Upper lobe of left lung (tissue), 6 donors: ENCODE data around the gene APPBP2. TPM values are rescaled to one million over a fixed set of nuclear protein-coding genes. Genes with fewer than 3 reads are reported as not detected.

ENCODE experiments used
- ATAC-seq, 2 donors: fragments of 200-7000 bp; cut with Tn5 transposase; one replicate each; pipeline ENCODE4 v1.9.1; 2022; ENCODE audit warnings: mild to moderate bottlenecking in 2 of 2, moderate library complexity in 2 of 2; ENCODE audit not compliant: low FRiP score in 2 of 2
- DNase-seq, 2 donors: peaks; one replicate each; pipeline ENCODE4 v3.0.0-alpha.2; 2019 to 2020
- H3K27ac ChIP-seq, 4 donors: fragments of 200-600 bp; sonication (generic); one replicate each; pipeline ENCODE4 v1.5.1; 2016 to 2019
- H3K27me3 ChIP-seq, 4 donors: fragments of 200-600 bp; sonication (generic); one replicate each; pipeline ENCODE4 v1.5.1; 2017 to 2019
- H3K36me3 ChIP-seq, 4 donors: fragments of 200-600 bp; sonication (generic); one replicate each; pipeline ENCODE4 v1.5.1; 2016 to 2019
- H3K4me1 ChIP-seq, 4 donors: fragments of 200-600 bp; sonication (generic); one replicate each; pipeline ENCODE4 v1.5.1; 2018 to 2019
- H3K4me3 ChIP-seq, 4 donors: fragments of 200-600 bp; sonication (generic); one replicate each; pipeline ENCODE4 v1.5.1; 2017 to 2019; ENCODE audit warnings: mild to moderate bottlenecking in 2 of 4, moderate library complexity in 1 of 4
- H3K9me3 ChIP-seq, 4 donors: fragments of 200-600 bp; sonication (generic); one replicate each; pipeline ENCODE4 v1.5.1; 2018 to 2019
- CTCF ChIP-seq, 6 experiments: fragments of 450-650 bp in 4 of 6; fragments of 200-600 bp in 2 of 6; sonication (generic) in 2 of 6; IDR thresholded peaks; one replicate each; pipeline ENCODE4 v1.5.1; 2016 to 2019; ENCODE audit warnings: antibody characterized with exemption in 6 of 6
- EP300 ChIP-seq, 4 donors: sonication (generic); formaldehyde crosslinking; IDR thresholded peaks; one replicate each; pipeline ENCODE4 v1.5.1; 2017; ENCODE audit warnings: antibody characterized with exemption in 4 of 4, control low read depth in 2 of 4
- POLR2A ChIP-seq, 4 donors: fragments of 450-650 bp; IDR thresholded peaks; one replicate each; pipeline ENCODE4 v1.5.1; 2016 to 2017; ENCODE audit warnings: antibody characterized with exemption in 4 of 4, mild to moderate bottlenecking in 2 of 4
- POLR2AphosphoS5 ChIP-seq, 2 donors: sonication (generic); formaldehyde crosslinking; IDR thresholded peaks; one replicate each; pipeline ENCODE4 v1.5.1; 2017; ENCODE audit warnings: antibody characterized with exemption in 2 of 2
- WGBS, 2 donors: methylation state at CpG; one replicate each; pipeline ENCODE4 v1.1.5; 2017 to 2018; 5-methylcytosine and 5-hydroxymethylcytosine counted together
- total RNA-seq, 6 donors: library from RNA; depleted of rRNA in 4 of 6; stranded (reverse); fragments of >200 nt in 4 of 6; gene quantifications; one replicate each; pipeline versions ENCODE4 v1.1.0 to v1.2.1, GENCODE V29; 2016 to 2021
- donor health status: DM: no; HTN: no; CAD: no; lungs with moderate emphysema.
- donor health status: DM: no; HTN: yes; CAD: no; lungs with severe emphysema.

The APPBP2 gene
- total RNA-seq, 6 donors from 2014 or later, result 17.4 to 42.9 (median 28.7) TPM

- TF ChIP-seq CTCF (IDR thresholded peaks at IDR 0.05) (no peak), POLR2A (IDR thresholded peaks at IDR 0.05) (no peak), POLR2AphosphoS5 (IDR thresholded peaks at IDR 0.05) (no peak), EP300 (IDR thresholded peaks at IDR 0.05) (no peak)
- DNase-seq, result no peak
- Histone ChIP-seq H3K4me1 (peaks cover 0 to 6% (median 2%) of the 10 kb centered on the region in 4 donors), H3K36me3 (no peaks in the 10 kb centered on the region), H3K9me3 (no peaks in the 10 kb centered on the region), H3K27me3 (no peaks in the 10 kb centered on the region), H3K4me3 (no peak overlapping the region), H3K27ac (no peak overlapping the region)
- ATAC-seq, result no peak
- WGBS, 2 donors, result 80 to 82% methylated on average over 2 of the region's 2 CpGs
These were observed 109.6 kb downstream of the APPBP2 start for GRCh38 chr17:60416368-60416925.

- Histone ChIP-seq H3K36me3 (no peaks in the 10 kb centered on the region), H3K27me3 (no peaks in the 10 kb centered on the region), H3K9me3 (no peaks in the 10 kb centered on the region), H3K27ac (no peak overlapping the region), H3K4me3 (no peak overlapping the region), H3K4me1 (no peaks in the 10 kb centered on the region)
- ATAC-seq (no peak), DNase-seq (no peak)
- TF ChIP-seq POLR2A (IDR thresholded peaks at IDR 0.05) (no peak), CTCF (IDR thresholded peaks at IDR 0.05) (no peak), POLR2AphosphoS5 (IDR thresholded peaks at IDR 0.05) (no peak)
- 96 to 100% methylated on average over 1 of the region's 1 CpG for WGBS, 2 donors
These were observed 110.9 kb downstream of the APPBP2 start for GRCh38 chr17:60415146-60415545.

GRCh38 chr17:60412701-60413100, 113.3 kb downstream of the APPBP2 start:
- DNase-seq (no peak), ATAC-seq (no peak)
- Histone ChIP-seq H3K27me3 (no peaks in the 10 kb centered on the region), H3K9me3 (no peaks in the 10 kb centered on the region), H3K4me1 (no peaks in the 10 kb centered on the region), H3K36me3 (no peaks in the 10 kb centered on the region), H3K27ac (no peak overlapping the region), H3K4me3 (no peak overlapping the region)
- TF ChIP-seq POLR2A (IDR thresholded peaks at IDR 0.05), result no peak
- no peak for TF ChIP-seq POLR2AphosphoS5 (IDR thresholded peaks at IDR 0.05)
- no peak for TF ChIP-seq EP300 (IDR thresholded peaks at IDR 0.05)
- TF ChIP-seq CTCF (IDR thresholded peaks at IDR 0.05), result no peak
- whole genome bisulfite sequencing, 2 donors, result 78 to 80% methylated on average over 3 of the region's 3 CpGs

GRCh38 chr17:60410001-60410400, 116.0 kb downstream of the APPBP2 start:
- ATAC-seq (no peak), DNase-seq (no peak)
- Histone ChIP-seq H3K9me3 (no peaks in the 10 kb centered on the region), H3K4me3 (no peak overlapping the region), H3K27me3 (no peaks in the 10 kb centered on the region), H3K4me1 (no peaks in the 10 kb centered on the region), H3K27ac (no peak overlapping the region), H3K36me3 (no peaks in the 10 kb centered on the region)
- TF ChIP-seq POLR2AphosphoS5 (IDR thresholded peaks at IDR 0.05) (no peak), POLR2A (IDR thresholded peaks at IDR 0.05) (no peak), CTCF (IDR thresholded peaks at IDR 0.05) (no peak), EP300 (IDR thresholded peaks at IDR 0.05) (no peak)
- WGBS, 2 donors, result 91 to 94% methylated on average over 4 of the region's 4 CpGs

GRCh38 chr17:60406887-60407286, 119.2 kb downstream of the APPBP2 start:
- Histone ChIP-seq H3K36me3 (no peaks in the 10 kb centered on the region), H3K9me3 (no peaks in the 10 kb centered on the region), H3K4me1 (no peaks in the 10 kb centered on the region), H3K4me3 (no peak overlapping the region), H3K27me3 (no peaks in the 10 kb centered on the region), H3K27ac (no peak overlapping the region)
- ATAC-seq (no peak), DNase-seq (no peak)
- WGBS, 2 donors, result 77 to 84% methylated on average over 3 of the region's 3 CpGs
- TF ChIP-seq CTCF (IDR thresholded peaks at IDR 0.05), result no peak
- TF ChIP-seq POLR2A (IDR thresholded peaks at IDR 0.05), result no peak
- TF ChIP-seq POLR2AphosphoS5 (IDR thresholded peaks at IDR 0.05), result no peak
- TF ChIP-seq EP300 (IDR thresholded peaks at IDR 0.05), result no peak
